ENCODE measurements around the gene CXCL17.
"Not testable (repeated sequence)": the region's sequence is repeated elsewhere in the genome, so short reads cannot be mapped to it uniquely, and the experiment has no call there.

The CXCL17 gene

GRCh38 chr19:42442833-42443232, at the start of gene CXCL17:
Gene CXCL17, minus strand, starts transcription at chr19:42442946. Its CDS starts 114 bp downstream, at chr19:42442832.
- DNase-seq, result no peak

GRCh38 chr19:42488783-42489521, 46.2 kb upstream of the CXCL17 start:
- peak; percentile 14 for DNase-seq

GRCh38 chr19:42487798-42488178, 45.0 kb upstream of the CXCL17 start:
- DNase-seq, result no peak

GRCh38 chr19:42487032-42487797, 44.5 kb upstream of the CXCL17 start:
- peak; percentile 60 for DNase-seq

GRCh38 chr19:42485036-42485435, 42.3 kb upstream of the CXCL17 start:
- not testable (repeated sequence) for DNase-seq

- peak; percentile 80 for DNase-seq
These were observed 37.8 kb upstream of the CXCL17 start for GRCh38 chr19:42480335-42481095.

- no peak for DNase-seq
These were observed 37.0 kb upstream of the CXCL17 start for GRCh38 chr19:42479736-42480135.

GRCh38 chr19:42478765-42479311, 36.1 kb upstream of the CXCL17 start:
- no peak for DNase-seq

GRCh38 chr19:42477933-42478332, 35.2 kb upstream of the CXCL17 start:
- DNase-seq, result no peak

- no peak for DNase-seq
These were observed 34.4 kb upstream of the CXCL17 start for GRCh38 chr19:42477117-42477516.

GRCh38 chr19:42475366-42475765, 32.6 kb upstream of the CXCL17 start:
- no peak for DNase-seq

GRCh38 chr19:42474743-42475142, 32.0 kb upstream of the CXCL17 start:
- no peak for DNase-seq

GRCh38 chr19:42473686-42474085, 30.9 kb upstream of the CXCL17 start:
- DNase-seq, result no peak

- DNase-seq, result no peak
These were observed 29.8 kb upstream of the CXCL17 start for GRCh38 chr19:42472402-42473147.

GRCh38 chr19:42471554-42472249, 29.0 kb upstream of the CXCL17 start:
- DNase-seq, result no peak

GRCh38 chr19:42469311-42470235, 26.8 kb upstream of the CXCL17 start:
- DNase-seq, result peak; percentile 87

- DNase-seq, result peak; percentile 81
These were observed 25.6 kb upstream of the CXCL17 start for GRCh38 chr19:42468273-42468796.

GRCh38 chr19:42467183-42467760, 24.5 kb upstream of the CXCL17 start:
- peak; percentile 66 for DNase-seq

- peak; percentile 34 for DNase-seq
These were observed 23.9 kb upstream of the CXCL17 start for GRCh38 chr19:42466521-42467182.
